RCC 7860 (cell line): ENCODE results near the gene MUS81.
"Not testable (repeated sequence)": the region's sequence is repeated elsewhere in the genome, so short reads cannot be mapped to it uniquely, and the experiment has no call there.

Experiments
- DNase-seq: peaks from one replicate; pipeline ENCODE4 v3.0.0-alpha.2; 2015; ENCODE audit warnings: low spot score
- FAIRE-seq: peaks from 2 replicates; lab custom pipeline; 2012; peaks lifted over from hg19 to GRCh38; lab: Jason Lieb, UNC

The MUS81 gene

DNA sequence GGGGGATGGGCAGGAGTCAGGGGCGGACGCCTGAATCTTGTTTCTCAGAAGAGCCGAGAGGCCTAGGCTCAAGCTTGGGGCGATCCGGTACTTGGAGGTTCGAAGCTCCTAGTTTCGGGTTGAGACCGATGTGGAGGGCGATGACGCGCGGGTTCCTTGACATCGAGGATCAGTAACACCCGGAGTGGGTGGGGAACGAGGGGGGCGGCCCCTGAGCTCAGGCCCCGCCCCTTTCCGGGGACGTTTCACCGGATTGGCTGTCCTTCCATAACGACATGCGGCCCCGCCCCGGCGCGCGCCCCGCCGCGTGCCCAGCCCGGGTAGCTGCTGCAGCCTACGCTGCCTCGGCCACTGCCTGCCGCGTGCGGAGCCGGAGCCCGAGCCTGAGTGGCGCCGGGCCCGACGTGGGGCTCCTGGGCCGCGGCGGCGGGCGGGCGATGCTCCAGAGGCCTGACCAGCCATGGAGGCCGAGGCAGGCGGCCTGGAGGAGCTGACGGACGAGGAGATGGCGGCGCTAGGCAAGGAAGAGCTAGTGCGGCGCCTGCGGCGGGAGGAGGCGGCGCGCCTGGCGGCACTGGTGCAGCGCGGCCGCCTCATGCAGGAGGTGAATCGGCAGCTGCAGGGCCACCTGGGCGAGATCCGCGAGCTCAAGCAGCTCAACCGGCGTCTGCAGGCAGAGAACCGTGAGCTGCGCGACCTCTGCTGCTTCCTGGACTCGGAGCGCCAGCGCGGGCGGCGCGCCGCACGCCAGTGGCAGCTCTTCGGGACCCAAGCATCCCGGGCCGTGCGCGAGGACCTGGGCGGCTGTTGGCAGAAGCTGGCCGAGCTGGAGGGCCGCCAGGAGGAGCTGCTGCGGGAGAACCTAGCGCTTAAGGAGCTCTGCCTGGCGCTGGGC is 30.3 kb downstream of the MUS81 start, which contains the start of gene CCDC85B:
Gene CCDC85B, plus strand, starts transcription at position 350 of the 895 bp plus-strand sequence. Its CDS starts 111 bp downstream, at position 461.
- peak; percentile 85 for DNase-seq
- no peak for FAIRE-seq

GRCh38 chr11:65891219-65892136 is 31.2 kb downstream of the MUS81 start:
- no peak for FAIRE-seq
- DNase-seq: peak; percentile 45

GRCh38 chr11:65892137-65892540 is 31.9 kb downstream of the MUS81 start:
- FAIRE-seq, DNase-seq: not testable (repeated sequence)

DNA sequence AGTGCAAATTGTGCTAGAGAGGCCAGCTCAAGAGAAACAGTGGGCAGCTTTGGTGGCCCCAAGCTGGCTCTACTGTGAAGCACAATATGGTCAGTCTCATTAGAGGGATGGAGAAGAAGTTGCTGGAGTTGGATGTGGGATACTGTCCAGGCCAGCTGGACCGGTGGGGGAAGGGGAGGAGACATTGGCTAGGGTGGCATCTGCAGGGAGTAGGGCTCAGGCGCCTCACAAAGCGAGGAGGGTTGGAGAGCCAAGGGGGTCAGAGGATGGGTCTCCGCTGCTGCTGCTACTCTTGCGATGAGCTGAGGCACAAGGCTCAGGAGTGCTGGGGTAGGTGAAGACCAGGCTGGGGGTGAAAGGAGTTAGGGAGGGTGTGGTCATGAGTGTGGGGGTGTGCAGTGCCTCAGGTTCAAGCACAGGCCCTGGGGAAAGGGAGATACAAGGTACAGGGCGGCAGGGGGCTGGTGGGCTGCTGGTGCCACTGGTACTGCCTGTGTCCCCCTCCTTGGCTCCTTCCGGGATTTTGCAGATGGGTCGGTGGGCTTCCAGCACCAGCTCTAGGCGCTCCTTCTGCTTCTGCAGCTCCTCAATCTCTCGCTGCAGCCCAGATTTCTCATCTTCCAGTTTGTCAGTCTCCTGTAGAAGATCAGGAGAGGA is 32.6 kb downstream of the MUS81 start:
- FAIRE-seq: no peak
- no peak for DNase-seq

GRCh38 chr11:65894034-65894591 is 33.9 kb downstream of the MUS81 start:
- DNase-seq (no peak), FAIRE-seq (no peak)

- FAIRE-seq: no peak
Observed at GRCh38 chr11:65895482-65895981, 35.3 kb downstream of the MUS81 start.

DNA sequence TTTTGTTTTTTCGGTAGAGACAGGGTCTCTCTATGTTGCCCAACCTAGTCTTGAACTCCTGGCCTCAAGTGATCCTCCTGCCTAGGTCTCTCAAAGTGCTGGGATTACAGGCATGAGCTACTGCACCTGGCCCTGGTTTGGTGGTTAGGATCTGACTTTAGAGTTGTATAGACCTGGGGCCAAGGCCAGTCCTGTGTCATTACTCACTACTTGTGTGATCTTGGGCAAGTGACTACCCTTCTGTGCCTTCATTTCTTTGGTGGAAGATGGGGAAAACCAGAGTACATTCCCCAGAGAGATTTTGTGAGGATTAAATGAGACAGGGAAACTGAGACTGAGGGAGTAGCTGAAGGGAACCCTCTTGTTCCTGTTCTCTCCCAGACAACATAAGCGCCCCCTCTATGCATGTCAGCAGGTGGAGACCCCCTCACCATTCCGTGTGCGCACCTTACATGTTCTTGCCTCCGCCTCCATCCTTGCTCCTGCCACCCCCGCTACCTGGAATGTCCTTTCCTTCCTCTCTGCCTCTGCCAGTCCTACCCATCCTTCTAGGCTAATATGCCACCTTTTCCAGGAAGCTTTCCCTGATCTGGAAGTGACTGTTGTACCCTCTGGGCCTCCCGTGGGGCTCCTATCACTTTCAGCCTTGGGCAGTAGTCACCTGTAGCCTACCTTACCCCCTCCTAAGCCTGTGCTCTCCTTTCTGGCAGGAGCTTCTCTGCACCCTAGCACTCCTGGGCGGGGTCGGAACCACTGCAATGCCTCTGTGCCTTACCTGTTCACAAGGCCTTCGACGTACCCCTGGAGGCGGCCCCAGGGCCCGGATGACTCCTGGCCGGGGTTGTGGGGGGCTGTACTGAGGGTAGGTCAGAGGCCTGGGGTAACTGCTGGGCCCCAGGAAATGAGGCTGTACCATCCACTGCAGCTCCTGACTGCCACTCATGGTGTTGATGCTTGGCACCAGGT is 36.1 kb downstream of the MUS81 start:
- no peak for FAIRE-seq
- DNase-seq: no peak

More at GRCh38 chr11:65895482-65895981, 35.3 kb downstream of the MUS81 start:
- DNase-seq: no peak

DNA sequence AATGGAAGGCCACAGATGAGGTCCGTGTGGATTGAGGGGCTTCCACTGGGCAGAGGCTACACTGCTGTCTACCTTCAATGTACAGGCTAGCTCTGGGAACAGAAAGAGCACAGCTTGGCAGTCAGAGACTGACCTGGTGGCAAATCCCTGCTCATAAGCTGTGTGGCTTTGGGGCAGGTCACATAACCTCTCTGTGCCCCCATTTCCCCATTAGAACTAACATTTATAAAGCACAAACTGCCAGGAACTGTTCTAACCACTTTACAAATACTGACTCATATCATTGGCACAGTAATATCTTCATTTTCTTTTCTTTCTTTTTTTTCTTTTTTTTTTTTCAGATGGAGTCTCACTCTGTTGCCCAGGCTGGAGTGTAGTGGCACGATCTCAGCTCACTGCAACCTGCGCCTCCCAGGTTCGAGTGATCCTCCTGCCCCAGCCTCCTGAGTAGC is 36.8 kb downstream of the MUS81 start:
- FAIRE-seq: no peak
- DNase-seq: no peak

DNA sequence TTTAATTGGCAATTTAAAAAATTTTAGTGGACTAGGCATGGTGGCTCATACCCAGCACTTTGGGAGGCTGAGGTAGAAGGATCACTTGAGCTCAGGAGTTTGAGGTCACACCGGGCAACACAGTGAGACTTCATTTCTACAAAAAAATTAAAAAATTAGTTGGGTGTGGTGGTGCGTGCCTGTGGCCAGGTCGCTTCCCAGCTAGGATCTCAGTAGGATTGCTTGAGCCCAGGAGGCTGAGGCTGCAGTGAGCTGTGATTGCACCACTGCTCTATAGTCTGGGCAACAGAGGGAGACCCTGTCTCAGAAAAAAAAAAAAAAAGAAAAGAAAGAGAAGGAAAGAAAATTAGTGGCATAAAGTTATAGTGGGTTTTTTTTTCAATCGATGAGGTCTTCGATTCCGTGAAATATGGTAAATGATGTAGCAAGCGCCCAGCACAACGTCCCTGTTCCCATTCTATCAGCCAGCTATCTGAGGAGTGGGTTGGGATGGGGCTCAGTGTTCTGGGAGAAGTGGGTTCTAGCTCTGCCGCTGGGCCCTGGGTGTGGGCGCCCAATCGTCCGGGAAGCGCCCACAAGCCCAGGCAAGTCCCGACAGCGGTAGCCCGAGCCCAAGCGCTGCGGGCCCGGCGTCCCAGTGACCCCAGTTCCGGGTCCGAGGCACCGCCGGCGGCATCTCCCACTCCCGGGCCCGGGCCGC is 38.6 kb downstream of the MUS81 start:
- DNase-seq (no peak), FAIRE-seq (no peak)

- FAIRE-seq: no peak
- peak; percentile 77 for DNase-seq
Observed at GRCh38 chr11:65899356-65900124, 39.3 kb downstream of the MUS81 start.

- no peak for FAIRE-seq
Observed at GRCh38 chr11:65900125-65900898, 40.1 kb downstream of the MUS81 start, which contains the start of gene FOSL1. Gene FOSL1, minus strand, starts transcription at chr11:65900388. Its CDS starts 49 bp downstream, at chr11:65900339.

DNA sequence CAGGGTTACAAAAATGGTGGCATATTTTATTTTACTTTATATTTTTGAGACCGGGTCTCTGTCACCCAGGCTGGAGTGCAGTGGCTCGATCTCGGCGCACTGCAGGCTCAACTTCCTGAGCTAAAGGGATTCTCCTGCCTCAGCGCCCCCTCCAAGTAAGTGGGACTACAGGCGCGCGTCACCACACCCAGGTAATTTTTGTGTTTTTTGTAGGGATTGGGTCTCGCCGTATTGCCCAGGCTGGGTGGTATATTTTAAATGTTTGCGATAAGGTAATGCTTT is 40.6 kb downstream of the MUS81 start:
- FAIRE-seq (no peak), DNase-seq (no peak)

More at GRCh38 chr11:65900125-65900898, 40.1 kb downstream of the MUS81 start, which contains the start of gene FOSL1:
- DNase-seq: peak; percentile 88

DNA sequence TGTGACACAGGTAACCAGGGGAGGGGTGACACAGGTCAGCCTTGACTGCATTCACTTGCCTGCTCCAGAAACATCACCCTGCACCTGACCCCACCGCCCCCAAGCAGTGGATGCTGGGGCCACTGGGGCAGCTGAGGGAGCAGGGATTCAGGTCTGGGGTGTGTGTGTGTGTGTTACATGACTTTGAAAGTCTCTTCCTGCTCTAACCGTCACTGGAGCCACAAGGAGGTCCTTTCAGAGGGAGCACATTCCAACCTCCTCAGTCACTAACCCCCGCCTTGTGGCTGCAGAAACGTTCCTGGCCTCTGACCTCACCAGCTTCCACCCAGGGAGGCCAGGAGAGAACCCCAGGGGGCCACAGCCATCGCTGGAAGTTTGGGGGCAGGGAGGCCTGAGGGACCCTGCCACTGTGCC is 42.8 kb downstream of the MUS81 start:
- DNase-seq (peak; percentile 95), FAIRE-seq (peak; percentile 72)

GRCh38 chr11:65903715-65904114 is 43.5 kb downstream of the MUS81 start:
- FAIRE-seq: no peak
- no peak for DNase-seq

- no peak for DNase-seq
- FAIRE-seq: no peak
Observed at GRCh38 chr11:65906602-65907001, 46.4 kb downstream of the MUS81 start.

GRCh38 chr11:65907878-65908277 is 47.6 kb downstream of the MUS81 start:
- FAIRE-seq (no peak), DNase-seq (no peak)
